GM21390 (cell line): ENCODE measurements around the gene PLCL2.
A peak's percentile ranks its signal among the peaks of the same experiment; 100 is the strongest.

Source experiments
- ATAC-seq: cut with Tn5 transposase; IDR thresholded peaks from one replicate; pipeline ENCODE4 v1.9.1; 2021; ENCODE audit not compliant: unreplicated experiment

The PLCL2 gene

DNA sequence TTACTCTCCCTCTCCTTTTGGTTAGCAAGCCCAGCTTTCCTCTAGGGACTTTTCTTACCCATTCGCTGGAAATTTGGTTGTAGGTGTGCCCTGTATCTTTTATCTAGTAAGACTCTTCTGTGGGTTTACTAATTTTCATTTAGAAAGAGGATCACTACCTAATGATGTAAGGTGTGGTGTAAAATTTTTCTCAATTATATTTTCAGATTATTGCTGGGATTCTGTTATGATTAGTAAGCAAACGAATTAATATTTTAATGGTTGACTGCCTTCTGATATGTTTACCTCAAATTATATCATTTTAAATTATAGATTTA, 28.5 kb downstream of the PLCL2 start:
- ATAC-seq = peak; percentile 4

DNA sequence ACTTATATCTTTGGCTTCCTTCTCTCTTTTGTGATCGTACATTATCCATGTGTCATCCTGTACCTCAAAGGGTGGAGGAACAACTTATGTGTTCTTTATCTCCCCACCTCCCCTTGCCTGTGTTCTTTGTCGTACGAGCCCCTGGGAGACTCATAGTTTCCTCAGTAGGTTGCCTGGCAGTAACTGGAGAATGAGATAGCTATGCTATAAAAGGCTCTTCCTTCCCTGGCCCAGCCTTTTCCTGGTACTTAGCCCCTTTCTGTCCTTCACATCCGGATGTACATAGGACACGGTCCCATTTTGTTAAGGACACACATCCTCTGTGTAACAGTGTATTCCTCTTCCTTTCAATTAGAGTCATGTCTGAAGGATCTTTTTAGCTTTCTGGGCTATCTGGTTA, 32.1 kb downstream of the PLCL2 start:
- no peak for ATAC-seq

DNA sequence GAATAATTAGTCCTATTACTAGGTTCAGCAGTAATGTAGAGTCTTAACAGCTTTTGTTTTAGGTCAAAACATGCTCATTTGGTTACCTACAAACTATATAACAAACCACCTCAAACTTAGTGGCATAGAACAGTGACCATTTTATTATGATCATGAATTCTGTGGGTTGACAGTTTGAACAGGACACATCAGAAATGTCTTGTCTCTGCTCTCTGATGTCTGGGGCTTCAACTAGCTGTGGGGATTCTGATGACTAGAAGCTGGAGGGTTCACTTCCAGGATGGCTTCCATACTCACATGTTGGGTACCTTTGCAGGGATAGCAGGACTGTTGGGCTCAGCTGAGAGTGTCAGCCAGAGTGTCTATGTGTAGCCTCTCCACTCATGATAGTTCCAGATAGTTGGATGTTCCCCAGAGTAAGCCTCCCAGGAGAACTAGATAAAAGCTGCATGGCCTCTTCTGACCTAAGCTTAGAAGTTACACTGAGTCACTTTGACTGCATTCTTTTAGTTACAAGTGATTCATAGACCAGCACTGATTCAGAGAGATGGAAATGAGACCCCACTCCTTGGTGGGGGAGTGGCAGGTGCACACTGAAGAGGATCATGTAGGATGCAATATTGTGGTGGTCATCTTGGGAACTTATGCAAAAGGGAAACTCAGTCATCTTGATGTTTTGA, 32.6 kb downstream of the PLCL2 start:
- no peak for ATAC-seq

DNA sequence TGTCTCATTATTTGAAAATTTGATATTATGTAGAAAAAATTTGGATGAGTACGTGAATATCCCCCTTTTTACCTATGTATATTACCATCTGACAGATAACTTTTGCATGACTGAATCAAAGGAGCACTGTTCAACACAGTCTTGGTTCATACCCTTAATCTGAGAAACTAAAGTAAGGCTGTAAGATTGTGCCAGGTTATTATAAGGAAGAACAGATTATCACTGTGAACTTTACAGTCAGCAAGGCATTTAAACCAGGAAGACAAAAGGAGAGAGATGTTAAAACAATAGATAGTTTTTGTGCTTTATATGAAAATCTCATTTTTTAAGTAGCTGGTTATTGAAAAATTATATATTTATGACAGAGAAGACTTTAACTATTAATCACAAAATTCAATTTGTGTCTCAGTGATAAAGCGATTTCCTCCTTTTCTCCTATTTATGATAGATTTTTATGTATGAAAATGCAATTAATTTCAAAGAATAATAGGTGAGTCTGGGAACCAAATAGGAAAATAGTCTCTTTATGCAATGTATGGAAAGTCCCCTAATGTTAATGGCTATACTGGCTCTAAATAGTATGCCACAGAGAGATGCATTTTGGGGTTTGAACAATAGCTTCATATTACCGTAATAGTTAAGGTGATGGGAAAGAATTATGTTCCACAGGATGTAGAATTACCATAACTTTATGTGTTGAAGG, 33.4 kb downstream of the PLCL2 start:
- ATAC-seq = no peak

DNA sequence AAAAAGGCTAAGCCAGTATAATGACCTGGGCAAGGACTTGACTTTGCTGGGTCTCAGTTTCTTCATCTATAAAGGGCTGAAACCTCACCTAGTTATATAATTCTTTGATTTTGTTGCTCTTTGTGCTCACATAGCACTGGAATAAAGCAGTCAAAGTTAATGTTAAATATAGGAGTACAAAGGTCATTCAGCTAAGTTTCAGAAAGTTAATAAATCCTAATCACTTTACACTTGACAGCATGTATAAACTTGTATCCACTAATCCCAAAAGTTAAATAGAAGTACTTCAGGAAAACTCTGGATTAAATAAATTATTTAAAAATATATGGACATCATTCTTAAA, 33.9 kb downstream of the PLCL2 start:
- ATAC-seq = no peak

DNA sequence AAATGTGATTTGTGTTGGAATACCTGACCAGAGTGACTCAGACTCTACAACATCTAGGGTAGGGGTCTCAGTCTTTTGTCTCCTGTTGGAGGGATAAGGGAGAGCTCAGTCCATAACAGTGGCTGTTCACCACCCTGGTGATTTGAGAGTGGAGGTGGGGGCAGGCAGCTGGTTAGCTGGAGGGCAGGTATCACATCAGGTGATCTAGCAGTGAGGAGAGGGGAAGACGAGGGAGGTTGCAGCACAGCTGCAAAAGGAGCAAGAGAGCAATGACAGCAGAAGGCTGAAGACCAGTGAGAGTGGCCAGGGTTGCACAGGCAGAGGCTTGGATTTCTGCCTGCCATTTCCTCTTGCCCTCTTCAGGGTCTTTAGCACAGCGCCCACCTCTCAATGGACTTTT, 38.4 kb downstream of the PLCL2 start:
- no peak for ATAC-seq

DNA sequence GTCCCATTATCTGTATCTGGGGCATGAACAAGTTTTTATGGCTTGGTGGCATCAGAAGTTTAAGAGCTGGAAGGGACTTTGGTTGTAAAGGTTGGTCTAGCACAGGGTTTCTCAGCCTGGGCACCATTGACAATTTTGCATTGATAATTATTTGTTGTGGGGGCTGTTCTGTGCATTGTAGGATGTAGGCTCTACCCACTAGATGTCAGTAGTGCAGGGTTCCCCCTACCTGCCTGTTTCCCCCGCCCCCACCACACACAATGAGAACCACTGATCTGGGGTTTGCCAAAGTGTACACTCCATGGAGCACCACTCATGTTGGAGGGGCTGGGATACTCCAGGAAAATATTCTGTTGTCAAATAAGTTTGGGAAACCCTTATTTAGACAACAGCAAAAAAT, 42.7 kb downstream of the PLCL2 start:
- no peak for ATAC-seq

DNA sequence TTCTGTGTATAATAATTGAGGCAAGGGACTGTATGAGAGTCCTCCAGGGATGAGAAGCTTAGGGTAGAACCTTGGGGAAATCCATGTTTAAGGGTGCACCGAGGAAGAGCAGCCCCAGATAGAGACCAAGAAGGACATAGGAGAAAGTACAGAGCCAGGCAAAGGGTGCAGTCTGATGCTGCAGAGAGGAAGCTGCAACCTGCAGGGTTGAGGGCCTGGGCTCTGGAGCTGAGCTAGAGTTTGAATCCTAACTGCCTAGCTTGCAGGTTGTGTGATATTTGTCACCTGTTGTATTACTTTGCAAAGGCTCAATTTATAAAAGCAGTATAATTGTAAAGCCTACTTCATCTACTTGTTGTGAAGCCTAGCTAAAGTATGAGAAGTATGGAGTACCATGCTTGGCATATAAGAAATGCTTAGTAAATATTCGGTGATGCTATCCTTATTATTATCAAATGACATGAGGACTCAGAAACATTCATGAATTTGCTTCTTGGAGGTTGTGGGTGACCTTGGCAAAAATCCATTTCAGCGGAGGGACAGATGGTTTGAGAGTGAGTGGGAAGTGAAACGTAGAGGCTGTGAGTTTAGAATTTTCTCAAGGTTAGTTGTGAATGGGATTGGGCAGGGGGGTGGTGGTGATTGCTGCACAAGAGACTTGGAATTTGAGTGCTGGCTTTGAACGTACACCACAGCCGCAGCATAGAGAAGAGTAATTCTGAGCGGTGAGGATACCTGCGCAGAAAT, 43.8 kb downstream of the PLCL2 start:
- peak; percentile 50 for ATAC-seq

DNA sequence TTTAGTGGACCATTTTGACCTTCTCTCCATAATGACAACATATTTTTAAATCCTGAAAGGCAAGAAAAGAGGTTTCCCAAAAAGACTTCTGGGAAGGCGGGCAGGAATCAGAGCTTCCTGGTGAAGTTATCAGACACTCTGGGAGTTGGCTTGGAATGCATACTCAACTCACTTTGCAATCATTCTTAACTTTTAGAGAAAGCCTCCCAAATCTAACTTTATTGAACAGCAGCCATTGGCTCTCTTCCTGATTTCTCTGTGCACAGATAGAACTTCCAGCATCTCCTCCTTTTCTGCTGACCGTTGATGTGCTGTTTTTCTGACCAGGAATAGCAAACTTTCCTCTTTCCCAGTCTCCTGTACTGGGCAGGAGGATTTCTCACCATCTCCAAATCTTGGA, 44.6 kb downstream of the PLCL2 start:
- no peak for ATAC-seq

DNA sequence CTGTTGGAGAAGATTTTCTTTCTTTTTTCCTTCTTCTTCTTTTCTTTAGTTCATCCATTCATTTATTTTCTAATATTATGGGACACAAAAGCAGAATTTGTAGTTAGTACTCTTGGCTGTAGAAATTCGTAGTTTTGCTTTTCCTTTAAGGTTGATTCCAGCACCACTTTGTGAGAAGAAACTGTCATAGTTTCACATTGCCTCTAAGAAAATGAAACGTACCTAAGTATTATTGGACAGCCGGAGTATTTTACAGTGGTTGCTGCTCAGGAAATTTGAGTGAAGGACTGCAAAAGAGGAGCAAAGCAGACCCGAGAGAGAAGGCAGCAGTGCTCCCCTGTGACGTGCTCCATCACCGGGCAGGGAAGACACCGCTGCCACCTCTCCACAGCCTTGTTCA, 48.1 kb downstream of the PLCL2 start:
- ATAC-seq = peak; percentile 62

DNA sequence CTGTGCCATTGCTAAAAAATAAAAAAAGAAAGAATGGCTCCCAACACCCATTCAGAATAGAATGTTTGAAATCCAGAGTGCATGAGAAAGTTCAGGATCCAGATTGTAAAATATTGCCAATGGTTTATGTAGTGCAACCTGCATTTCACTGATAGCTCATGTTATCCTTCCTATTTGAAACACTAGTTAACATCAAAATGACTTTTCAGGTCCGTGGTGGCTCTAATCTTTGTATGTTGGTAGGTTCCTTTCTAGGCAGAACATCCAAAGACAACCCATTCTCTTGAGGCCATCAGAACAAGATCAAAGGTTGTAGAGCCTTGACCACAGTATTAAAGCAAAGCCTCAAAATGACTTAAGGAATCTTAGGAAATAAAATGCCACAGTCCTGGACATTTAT, 51.0 kb downstream of the PLCL2 start:
- no peak for ATAC-seq

DNA sequence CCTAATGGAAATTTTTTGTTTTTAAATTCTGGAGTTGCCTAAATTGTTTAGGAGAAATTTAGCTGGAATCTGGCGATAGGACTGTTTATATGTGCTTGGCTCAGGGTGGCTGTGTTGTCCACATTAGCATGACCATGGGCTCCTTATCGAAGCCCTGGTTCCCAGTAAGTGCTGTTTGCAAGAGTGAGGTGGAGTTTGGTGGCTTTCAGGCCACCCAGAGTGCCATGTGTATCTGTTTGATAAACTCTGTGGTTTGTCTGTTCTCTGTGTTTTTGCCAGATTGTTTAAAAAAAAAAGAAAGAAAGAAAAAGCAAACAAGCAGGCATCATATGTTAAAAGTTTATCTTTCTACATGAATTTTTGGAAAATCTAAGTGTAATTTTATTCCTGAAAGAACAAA, 51.5 kb downstream of the PLCL2 start:
- ATAC-seq = no peak

DNA sequence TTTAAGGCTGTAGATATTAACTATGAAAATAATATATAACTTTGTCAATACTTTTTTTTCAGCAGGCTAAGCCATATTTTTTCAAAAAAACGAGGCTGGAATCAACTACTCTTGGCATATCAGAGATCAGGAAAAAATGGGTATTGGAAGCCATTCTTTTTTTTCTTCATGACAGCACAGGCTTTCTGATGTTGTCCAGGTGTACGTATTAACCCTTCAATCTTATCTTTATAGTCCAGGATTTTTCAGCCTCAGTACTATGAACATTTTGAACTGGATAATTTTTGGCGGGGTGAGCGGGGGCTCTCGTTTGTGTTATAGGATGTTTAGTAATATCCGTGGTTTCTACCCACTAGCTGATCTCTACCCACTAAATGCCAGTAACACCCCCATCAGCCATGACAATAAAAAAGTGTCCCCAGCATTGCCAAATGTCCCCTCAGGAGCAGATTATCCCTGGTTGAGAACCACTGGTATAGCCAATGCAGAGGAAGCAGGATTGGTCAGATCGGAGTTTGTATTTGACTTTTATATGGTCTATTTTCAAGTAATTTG, 52.0 kb downstream of the PLCL2 start:
- no peak for ATAC-seq

DNA sequence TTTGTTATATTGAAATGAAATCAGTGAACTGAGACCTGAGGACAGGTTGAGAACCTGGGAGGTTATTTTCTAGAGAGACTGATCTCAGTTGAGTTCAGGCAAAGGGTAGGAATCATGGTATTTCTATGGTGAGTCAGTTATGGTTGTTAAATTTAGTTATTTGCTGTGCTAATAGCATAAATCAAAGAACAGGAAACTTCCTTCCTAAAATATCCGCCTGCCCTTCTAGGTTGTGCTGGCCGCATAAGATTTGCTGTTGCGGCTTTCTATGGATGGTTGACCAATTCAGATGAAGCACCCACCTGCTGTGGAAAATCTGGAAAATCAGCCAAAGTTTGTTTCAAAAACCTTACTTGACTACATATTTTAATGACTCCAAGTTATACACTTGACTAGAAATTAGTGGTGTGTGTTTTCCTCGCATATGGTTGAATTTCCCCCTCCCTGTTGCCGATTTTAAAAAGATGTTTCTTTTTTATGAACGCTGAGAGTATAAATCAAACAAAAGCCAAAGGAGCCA, 52.6 kb downstream of the PLCL2 start:
- ATAC-seq = no peak

DNA sequence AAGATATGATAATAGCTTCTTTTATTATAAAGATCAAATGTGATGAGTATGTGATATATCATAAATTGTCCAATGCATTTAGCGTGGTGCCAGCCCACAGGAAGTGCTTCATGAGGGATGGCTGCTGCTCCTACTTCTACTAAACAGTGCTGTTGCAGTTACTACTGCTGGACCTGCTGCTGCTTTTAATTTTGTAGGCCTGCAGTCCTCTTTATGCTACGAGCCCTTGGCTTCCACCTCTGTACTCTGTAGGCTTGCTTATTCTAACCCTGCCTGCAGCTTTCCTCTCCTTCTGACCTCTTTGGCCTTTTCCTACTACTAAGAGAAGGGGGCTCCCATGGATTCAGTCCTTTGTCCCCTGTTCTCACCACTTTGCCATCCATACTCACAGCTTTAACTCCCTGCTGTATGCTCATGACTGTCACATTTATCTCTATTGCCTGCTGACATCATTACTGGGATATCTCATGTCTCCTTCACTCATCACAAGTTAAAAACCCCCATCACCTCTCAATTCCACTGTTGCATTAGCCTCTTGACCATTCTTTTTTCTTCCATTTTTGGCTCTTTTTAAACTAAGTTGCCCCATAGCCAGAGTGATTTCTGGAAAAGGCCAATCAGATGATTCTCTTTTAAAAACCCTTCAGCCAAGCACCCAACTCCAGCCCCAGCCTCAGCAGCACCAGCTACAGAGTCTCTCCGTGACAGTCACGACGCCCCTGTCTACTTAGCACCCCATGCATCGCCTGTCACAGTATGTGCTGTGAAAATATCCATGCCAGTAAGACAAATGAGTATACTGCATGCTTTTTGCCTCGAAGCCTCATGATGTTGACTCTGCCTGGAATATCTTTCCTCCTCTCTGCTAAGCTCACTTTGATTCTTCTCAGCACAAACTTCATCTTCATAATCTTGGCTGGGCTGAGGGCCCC, 56.3 kb downstream of the PLCL2 start:
- ATAC-seq = no peak

DNA sequence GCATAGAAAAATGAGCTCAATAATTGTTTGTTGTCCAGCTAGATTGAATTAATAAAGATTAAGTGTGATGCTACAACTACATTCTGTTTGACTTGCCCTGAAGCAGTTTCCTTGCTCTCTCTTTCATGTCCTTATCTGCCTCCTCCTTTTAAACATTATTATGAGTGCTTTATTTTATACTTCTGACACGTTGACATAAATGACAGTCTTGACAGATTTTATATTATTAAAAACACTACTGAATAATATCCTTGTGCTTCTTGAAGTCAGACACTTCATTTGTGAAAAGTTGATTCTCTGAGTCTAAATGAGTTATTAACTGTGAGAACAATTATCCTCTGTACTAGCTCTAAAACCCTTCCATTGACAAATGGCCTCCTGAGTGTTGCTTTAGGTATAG, 58.2 kb downstream of the PLCL2 start:
- no peak for ATAC-seq

DNA sequence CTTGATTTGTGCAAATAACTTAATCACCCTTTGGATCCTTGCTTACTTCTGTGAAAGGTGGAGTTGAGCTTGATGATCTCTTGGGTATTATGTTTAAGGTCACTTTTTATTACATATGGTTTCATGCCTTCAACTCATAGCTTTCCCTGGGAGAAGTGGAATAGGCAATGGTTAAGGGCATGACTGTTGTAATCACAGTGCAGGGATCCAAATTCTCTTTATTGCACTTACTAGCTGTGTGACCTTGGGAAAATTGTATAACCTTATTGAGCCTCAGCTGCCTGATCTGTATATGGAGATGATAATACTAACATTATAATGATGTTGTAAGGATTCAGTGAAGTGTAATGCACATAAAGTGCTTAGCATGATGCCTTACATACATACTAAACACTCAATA, 59.1 kb downstream of the PLCL2 start:
- ATAC-seq = no peak

DNA sequence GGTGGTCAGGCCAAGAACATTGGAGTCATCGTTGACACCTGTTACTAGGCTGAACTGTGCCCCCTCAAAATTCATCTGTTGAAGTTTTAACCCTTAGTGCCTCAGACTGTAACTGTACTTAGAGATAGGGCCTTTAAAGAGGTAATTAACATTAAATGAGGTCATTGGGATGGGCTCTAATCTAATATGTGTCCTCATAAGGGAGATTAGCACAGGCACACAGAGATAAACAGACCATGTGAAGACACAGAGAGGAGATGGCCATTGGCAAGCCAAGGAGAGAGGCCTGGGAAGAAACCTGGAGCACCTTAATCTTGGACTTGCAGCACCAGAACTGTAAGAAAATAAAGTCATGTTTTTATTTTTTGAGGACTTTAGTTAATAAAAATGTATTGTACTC, 59.6 kb downstream of the PLCL2 start:
- no peak for ATAC-seq

DNA sequence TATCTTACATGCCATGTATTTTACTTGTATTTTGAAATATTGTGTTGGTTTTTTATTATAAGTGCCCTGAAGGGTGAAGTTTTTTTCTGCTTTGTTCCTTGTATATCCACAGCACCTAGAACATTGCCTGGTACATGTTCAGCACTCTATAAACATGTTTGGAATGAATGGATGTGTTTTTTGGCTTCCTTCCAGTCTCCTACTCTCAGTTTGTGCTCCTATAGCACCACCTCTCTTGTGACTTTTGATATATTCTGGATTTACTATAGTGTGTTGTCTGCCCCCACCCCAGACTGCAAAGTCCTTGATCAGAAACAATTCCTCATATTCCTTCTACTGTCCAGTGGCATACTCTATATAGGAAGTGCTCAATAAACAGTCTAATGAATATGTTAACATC, 60.6 kb downstream of the PLCL2 start:
- no peak for ATAC-seq

DNA sequence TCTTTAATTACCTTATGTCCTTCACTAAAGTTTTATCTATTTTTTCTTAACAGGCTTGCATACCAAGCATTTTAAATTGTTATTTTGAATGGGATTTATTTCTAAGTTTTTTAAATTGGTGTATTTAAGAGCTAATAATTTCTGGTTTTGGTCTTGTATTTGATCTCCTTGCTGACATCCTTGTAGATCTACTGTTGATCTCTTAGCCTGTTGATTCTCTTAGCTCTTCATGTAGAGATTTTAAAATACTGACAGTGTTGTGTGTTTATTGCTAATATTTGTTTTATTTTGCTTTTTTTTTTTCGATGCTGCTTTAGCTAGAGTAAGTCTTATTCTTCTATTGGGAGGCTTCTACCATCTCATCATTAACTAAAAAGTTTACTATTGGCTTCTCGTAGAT, 65.5 kb downstream of the PLCL2 start:
- ATAC-seq = no peak

DNA sequence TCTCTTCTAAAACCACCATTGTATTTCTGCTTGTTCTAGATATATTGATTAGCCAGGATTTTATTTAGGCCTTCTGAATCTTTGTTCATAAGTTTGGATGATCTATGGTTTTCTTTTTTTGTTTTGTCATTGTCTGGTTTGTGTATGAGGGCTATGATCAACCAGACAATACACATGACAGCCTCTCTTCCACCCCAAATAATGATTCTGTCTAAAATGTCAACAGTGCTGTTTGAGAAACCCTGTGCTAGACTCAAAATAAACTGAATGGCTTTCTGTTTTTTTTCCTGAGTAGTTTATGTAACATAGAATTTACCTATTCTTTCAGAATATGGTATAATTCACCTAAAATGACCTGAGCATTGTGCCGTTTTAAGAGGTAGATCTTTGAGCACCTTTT, 66.1 kb downstream of the PLCL2 start:
- no peak for ATAC-seq
